ENCODE data around the gene GAD1.

DNA sequence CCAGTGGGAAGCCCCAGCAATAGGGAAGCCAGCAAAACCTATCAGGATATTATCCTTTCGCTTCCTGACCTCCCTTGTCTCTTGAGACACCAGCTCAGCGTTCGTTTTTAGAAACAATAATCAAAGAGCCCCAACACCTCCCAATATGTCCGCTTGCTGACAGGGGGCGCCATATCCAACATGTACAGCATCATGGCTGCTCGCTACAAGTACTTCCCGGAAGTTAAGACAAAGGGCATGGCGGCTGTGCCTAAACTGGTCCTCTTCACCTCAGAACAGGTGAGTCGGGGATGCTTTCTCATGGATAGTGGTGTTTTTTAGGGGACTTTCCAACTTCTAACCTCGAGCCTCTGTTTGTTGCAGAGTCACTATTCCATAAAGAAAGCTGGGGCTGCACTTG lies 28.7 kb downstream of the GAD1 start:
- TF ChIP-seq, protein P1, sequence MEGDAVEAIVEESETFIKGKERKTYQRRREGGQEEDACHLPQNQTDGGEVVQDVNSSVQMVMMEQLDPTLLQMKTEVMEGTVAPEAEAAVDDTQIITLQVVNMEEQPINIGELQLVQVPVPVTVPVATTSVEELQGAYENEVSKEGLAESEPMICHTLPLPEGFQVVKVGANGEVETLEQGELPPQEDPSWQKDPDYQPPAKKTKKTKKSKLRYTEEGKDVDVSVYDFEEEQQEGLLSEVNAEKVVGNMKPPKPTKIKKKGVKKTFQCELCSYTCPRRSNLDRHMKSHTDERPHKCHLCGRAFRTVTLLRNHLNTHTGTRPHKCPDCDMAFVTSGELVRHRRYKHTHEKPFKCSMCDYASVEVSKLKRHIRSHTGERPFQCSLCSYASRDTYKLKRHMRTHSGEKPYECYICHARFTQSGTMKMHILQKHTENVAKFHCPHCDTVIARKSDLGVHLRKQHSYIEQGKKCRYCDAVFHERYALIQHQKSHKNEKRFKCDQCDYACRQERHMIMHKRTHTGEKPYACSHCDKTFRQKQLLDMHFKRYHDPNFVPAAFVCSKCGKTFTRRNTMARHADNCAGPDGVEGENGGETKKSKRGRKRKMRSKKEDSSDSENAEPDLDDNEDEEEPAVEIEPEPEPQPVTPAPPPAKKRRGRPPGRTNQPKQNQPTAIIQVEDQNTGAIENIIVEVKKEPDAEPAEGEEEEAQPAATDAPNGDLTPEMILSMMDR (IDR thresholded peaks at IDR 0.05), result no peak
- TF ChIP-seq POLR2A (IDR thresholded peaks at IDR 0.05), result no peak
